Measurements from ENCODE around the gene NLRP7.
"Not testable (repeated sequence)": the region's sequence is repeated elsewhere in the genome, so short reads cannot be mapped to it uniquely, and the experiment has no call there.

Gene NLRP7

GRCh38 chr19:54896036-54896435, 51.3 kb downstream of the NLRP7 start:
- Histone ChIP-seq H3K4me3 (ENCODE audit: low read depth in 1 of 2, low read length in 2 of 2) (no peak overlapping the region), H3K27ac (ENCODE audit: low read length) (no peak overlapping the region), H3K36me3 (ENCODE audit: control insufficient read depth in 1 of 2, insufficient read depth in 2 of 2, low read length in 2 of 2) (no peaks in the 10 kb centered on the region), H3K27me3 (ENCODE audit: low read depth, low read length) (no peaks in the 10 kb centered on the region), H3K4me1 (ENCODE audit: control insufficient read depth in 1 of 2, insufficient read depth in 2 of 2, low read length in 2 of 2) (no peaks in the 10 kb centered on the region), H3K9me3 (ENCODE audit: control insufficient read depth in 1 of 2, low read length in 2 of 2) (no peaks in the 10 kb centered on the region)

DNA sequence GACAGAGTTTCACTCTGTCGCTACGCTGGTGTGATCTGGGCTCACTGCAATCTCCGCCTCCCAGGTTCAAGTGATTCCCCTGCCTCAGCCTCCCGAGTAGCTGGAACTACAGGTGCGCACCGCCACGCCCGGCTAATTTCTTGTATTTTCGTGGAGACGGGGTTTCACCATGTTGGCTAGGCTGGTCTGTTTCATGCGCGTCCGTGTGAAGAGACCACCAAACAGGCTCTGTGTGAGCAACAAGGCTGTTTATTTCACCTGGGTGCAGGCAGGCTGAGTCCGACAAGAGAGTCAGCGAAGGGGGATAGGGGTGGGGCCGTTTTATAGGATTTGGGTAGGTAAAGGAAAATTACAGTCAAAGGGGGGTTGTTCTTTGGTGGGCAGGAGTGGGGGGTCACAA, 53.2 kb downstream of the NLRP7 start:
- H3K27me3 ChIP-seq (ENCODE audit: low read depth, low read length); H3K4me1 ChIP-seq (ENCODE audit: control insufficient read depth in 1 of 2, insufficient read depth in 2 of 2, low read length in 2 of 2); H3K27ac ChIP-seq (ENCODE audit: low read length); H3K9me3 ChIP-seq (ENCODE audit: control insufficient read depth in 1 of 2, low read length in 2 of 2); H3K4me3 ChIP-seq (ENCODE audit: low read depth in 1 of 2, low read length in 2 of 2); H3K36me3 ChIP-seq (ENCODE audit: control insufficient read depth in 1 of 2, insufficient read depth in 2 of 2, low read length in 2 of 2): not testable (repeated sequence)

- H3K4me1 ChIP-seq (ENCODE audit: control insufficient read depth in 1 of 2, insufficient read depth in 2 of 2, low read length in 2 of 2) = no peaks in the 10 kb centered on the region
- H3K27me3 ChIP-seq (ENCODE audit: low read depth, low read length) = no peaks in the 10 kb centered on the region
- no peak overlapping the region for H3K27ac ChIP-seq (ENCODE audit: low read length)
- H3K36me3 ChIP-seq (ENCODE audit: control insufficient read depth in 1 of 2, insufficient read depth in 2 of 2, low read length in 2 of 2) = no peaks in the 10 kb centered on the region
- no peaks in the 10 kb centered on the region for H3K9me3 ChIP-seq (ENCODE audit: control insufficient read depth in 1 of 2, low read length in 2 of 2)
- no peak overlapping the region for H3K4me3 ChIP-seq (ENCODE audit: low read depth in 1 of 2, low read length in 2 of 2)
Measured at GRCh38 chr19:54893406-54893805, 53.9 kb downstream of the NLRP7 start.

DNA sequence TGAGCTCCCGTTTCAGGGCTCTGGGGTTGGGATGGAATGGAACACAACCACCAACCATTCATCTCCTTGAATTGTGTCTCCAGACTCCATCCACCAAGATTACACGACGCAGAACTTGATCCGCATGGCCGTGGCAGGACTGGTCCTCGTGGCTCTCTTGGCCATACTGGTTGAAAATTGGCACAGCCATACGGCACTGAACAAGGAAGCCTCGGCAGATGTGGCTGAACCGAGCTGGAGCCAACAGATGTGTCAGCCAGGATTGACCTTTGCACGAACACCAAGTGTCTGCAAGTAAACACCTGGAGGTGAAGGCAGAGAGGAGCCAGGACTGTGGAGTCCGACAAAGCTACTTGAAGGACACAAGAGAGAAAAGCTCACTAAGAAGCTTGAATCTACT, 57.8 kb downstream of the NLRP7 start:
- Histone ChIP-seq H3K27ac (ENCODE audit: low read length) (no peak overlapping the region), H3K27me3 (ENCODE audit: low read depth, low read length) (no peaks in the 10 kb centered on the region)

GRCh38 chr19:54888239-54888638, 59.1 kb downstream of the NLRP7 start:
- Histone ChIP-seq H3K9me3 (ENCODE audit: control insufficient read depth in 1 of 2, low read length in 2 of 2) (no peaks in the 10 kb centered on the region), H3K27me3 (ENCODE audit: low read depth, low read length) (no peaks in the 10 kb centered on the region), H3K4me1 (ENCODE audit: control insufficient read depth in 1 of 2, insufficient read depth in 2 of 2, low read length in 2 of 2) (no peaks in the 10 kb centered on the region), H3K36me3 (ENCODE audit: control insufficient read depth in 1 of 2, insufficient read depth in 2 of 2, low read length in 2 of 2) (no peaks in the 10 kb centered on the region), H3K4me3 (ENCODE audit: low read depth in 1 of 2, low read length in 2 of 2) (no peak overlapping the region), H3K27ac (ENCODE audit: low read length) (no peak overlapping the region)

More for the DNA sequence above, 57.8 kb downstream of the NLRP7 start:
- Histone ChIP-seq H3K36me3 (ENCODE audit: control insufficient read depth in 1 of 2, insufficient read depth in 2 of 2, low read length in 2 of 2) (no peaks in the 10 kb centered on the region), H3K4me1 (ENCODE audit: control insufficient read depth in 1 of 2, insufficient read depth in 2 of 2, low read length in 2 of 2) (no peaks in the 10 kb centered on the region), H3K9me3 (ENCODE audit: control insufficient read depth in 1 of 2, low read length in 2 of 2) (no peaks in the 10 kb centered on the region), H3K4me3 (ENCODE audit: low read depth in 1 of 2, low read length in 2 of 2) (no peak overlapping the region)

DNA sequence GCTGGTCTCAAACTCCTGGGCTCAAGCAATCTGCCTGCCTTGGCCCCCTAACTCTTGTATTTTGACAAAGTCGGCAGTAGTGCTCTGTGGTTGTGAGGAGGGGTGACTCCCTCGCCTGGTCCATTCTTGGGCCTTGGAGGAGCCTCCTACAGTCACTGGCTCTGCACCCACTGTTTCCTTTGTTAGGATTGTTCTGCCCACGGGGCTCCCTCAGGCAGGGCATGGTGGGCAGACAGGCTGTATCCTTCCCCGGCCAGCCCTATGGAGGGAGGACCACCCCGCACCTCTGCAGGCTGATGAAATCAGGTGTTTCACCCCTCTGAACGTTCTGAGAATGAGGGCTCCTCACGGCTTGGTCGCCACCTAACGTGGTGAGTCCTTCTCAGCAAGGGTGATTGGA, 64.1 kb downstream of the NLRP7 start:
- no peaks in the 10 kb centered on the region for H3K36me3 ChIP-seq (ENCODE audit: control insufficient read depth in 1 of 2, insufficient read depth in 2 of 2, low read length in 2 of 2)
- H3K9me3 ChIP-seq (ENCODE audit: control insufficient read depth in 1 of 2, low read length in 2 of 2) = no peaks in the 10 kb centered on the region
- H3K27ac ChIP-seq (ENCODE audit: low read length) = no peak overlapping the region
- no peaks in the 10 kb centered on the region for H3K27me3 ChIP-seq (ENCODE audit: low read depth, low read length)
- no peak overlapping the region for H3K4me3 ChIP-seq (ENCODE audit: low read depth in 1 of 2, low read length in 2 of 2)
- H3K4me1 ChIP-seq (ENCODE audit: control insufficient read depth in 1 of 2, insufficient read depth in 2 of 2, low read length in 2 of 2) = no peaks in the 10 kb centered on the region

GRCh38 chr19:54882758-54883157, 64.6 kb downstream of the NLRP7 start:
- Histone ChIP-seq H3K9me3 (ENCODE audit: control insufficient read depth in 1 of 2, low read length in 2 of 2) (no peaks in the 10 kb centered on the region), H3K36me3 (ENCODE audit: control insufficient read depth in 1 of 2, insufficient read depth in 2 of 2, low read length in 2 of 2) (no peaks in the 10 kb centered on the region), H3K4me3 (ENCODE audit: low read depth in 1 of 2, low read length in 2 of 2) (no peak overlapping the region), H3K27me3 (ENCODE audit: low read depth, low read length) (no peaks in the 10 kb centered on the region), H3K4me1 (ENCODE audit: control insufficient read depth in 1 of 2, insufficient read depth in 2 of 2, low read length in 2 of 2) (no peaks in the 10 kb centered on the region), H3K27ac (ENCODE audit: low read length) (no peak overlapping the region)

DNA sequence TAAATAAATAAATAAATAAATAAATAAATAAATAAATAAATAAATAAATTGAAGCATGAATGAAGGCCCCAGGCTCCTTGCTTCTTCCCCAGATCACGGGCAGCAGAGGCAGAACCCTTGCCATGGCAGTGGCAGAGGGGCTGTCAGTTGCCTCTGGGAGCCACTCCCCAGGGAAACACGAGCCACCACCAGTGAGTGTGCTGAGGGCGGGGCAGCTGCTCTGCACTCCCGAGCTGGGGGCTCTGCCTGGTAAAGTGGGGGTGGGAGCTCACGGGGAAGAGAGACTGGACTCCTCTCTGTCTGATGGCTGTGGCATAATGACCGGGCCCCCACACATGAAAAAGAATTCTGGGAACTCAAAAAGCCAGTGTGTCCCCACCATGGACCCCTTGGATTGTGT, 65.4 kb downstream of the NLRP7 start:
- H3K4me3 ChIP-seq (ENCODE audit: low read depth in 1 of 2, low read length in 2 of 2) = no peak overlapping the region
- H3K27me3 ChIP-seq (ENCODE audit: low read depth, low read length) = no peaks in the 10 kb centered on the region
- H3K36me3 ChIP-seq (ENCODE audit: control insufficient read depth in 1 of 2, insufficient read depth in 2 of 2, low read length in 2 of 2) = no peaks in the 10 kb centered on the region
- H3K4me1 ChIP-seq (ENCODE audit: control insufficient read depth in 1 of 2, insufficient read depth in 2 of 2, low read length in 2 of 2) = no peaks in the 10 kb centered on the region
- H3K9me3 ChIP-seq (ENCODE audit: control insufficient read depth in 1 of 2, low read length in 2 of 2) = peaks cover 0 to 1% of the 10 kb centered on the region in 2 donors
- no peak overlapping the region for H3K27ac ChIP-seq (ENCODE audit: low read length)

DNA sequence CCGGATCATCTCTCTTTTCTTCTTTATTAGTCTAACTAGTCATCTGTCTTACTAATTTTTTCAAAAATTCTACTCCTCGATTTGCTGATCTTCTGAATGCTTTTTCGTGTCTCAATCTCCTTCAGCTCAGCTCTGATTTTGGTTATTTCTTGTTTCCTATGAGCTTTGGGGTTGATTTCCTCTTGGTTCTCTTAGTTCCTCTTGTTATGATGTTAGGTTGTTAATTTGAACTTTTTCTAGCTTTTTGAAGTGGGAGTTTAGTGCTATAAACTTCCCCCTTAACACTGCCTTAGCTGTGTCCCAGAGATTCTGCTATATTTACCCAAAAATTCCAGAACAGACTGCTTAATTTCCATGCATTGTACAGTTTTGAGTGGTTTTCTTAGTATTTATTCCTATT, 69.9 kb downstream of the NLRP7 start:
- Histone ChIP-seq H3K4me1 (ENCODE audit: control insufficient read depth in 1 of 2, insufficient read depth in 2 of 2, low read length in 2 of 2) (no peaks in the 10 kb centered on the region), H3K27me3 (ENCODE audit: low read depth, low read length) (no peaks in the 10 kb centered on the region), H3K4me3 (ENCODE audit: low read depth in 1 of 2, low read length in 2 of 2) (no peak overlapping the region), H3K9me3 (ENCODE audit: control insufficient read depth in 1 of 2, low read length in 2 of 2) (peaks cover 0 to 2% of the 10 kb centered on the region in 2 donors), H3K27ac (ENCODE audit: low read length) (no peak overlapping the region), H3K36me3 (ENCODE audit: control insufficient read depth in 1 of 2, insufficient read depth in 2 of 2, low read length in 2 of 2) (no peaks in the 10 kb centered on the region)

- no peaks in the 10 kb centered on the region for H3K27me3 ChIP-seq (ENCODE audit: low read depth, low read length)
- no peak overlapping the region for H3K4me3 ChIP-seq (ENCODE audit: low read depth in 1 of 2, low read length in 2 of 2)
- no peaks in the 10 kb centered on the region for H3K36me3 ChIP-seq (ENCODE audit: control insufficient read depth in 1 of 2, insufficient read depth in 2 of 2, low read length in 2 of 2)
- no peaks in the 10 kb centered on the region for H3K4me1 ChIP-seq (ENCODE audit: control insufficient read depth in 1 of 2, insufficient read depth in 2 of 2, low read length in 2 of 2)
- H3K9me3 ChIP-seq (ENCODE audit: control insufficient read depth in 1 of 2, low read length in 2 of 2) = peaks cover 0 to 2% of the 10 kb centered on the region in 2 donors
- no peak overlapping the region for H3K27ac ChIP-seq (ENCODE audit: low read length)
Measured at GRCh38 chr19:54875506-54875905, 71.8 kb downstream of the NLRP7 start.

DNA sequence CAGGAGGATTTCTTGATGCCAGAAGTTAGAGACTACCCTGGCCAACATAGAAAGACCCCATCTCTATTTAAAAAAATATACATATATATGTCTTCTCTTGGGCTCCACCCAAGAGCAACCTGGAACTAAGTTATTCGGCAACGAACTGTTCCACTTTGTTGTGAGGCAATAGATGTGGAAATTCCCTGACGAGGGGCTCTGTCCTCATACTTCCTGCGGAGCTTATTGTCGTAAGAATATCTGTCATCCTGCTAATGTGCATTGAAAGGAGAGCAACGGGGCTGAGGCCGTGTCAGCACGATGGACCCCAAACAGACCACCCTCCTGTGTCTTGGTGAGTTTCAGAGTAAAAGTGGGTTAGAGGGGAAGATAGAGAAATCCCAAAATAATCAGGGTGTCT, 73.3 kb downstream of the NLRP7 start, which contains the start of gene FCAR:
Gene FCAR, plus strand, starts transcription at position 246 of the 400 bp plus-strand sequence. Its CDS starts 55 bp downstream, at position 301.
- Histone ChIP-seq H3K27ac (ENCODE audit: low read length) (no peak within 1 kb of the TSS), H3K27me3 (ENCODE audit: low read depth, low read length) (no peaks in the 10 kb centered on the region), H3K36me3 (ENCODE audit: control insufficient read depth in 1 of 2, insufficient read depth in 2 of 2, low read length in 2 of 2) (no peaks in the 10 kb centered on the region), H3K4me3 (ENCODE audit: low read depth in 1 of 2, low read length in 2 of 2) (peak within 1 kb of the TSS in 1 of 2 donors; percentile 21), H3K4me1 (ENCODE audit: control insufficient read depth in 1 of 2, insufficient read depth in 2 of 2, low read length in 2 of 2) (no peaks in the 10 kb centered on the region), H3K9me3 (ENCODE audit: control insufficient read depth in 1 of 2, low read length in 2 of 2) (peaks cover 0 to 2% of the 10 kb centered on the region in 2 donors)

All from muscle layer of duodenum (tissue), 2 donors.